NCI-H1105 (cell line): ENCODE data around the gene HEPACAM2.

ENCODE experiments used
- DNase-seq: peaks from one replicate; lab custom pipeline; 2025; lab: John Stamatoyannopoulos, UW

Gene HEPACAM2

GRCh38 chr7:93147363-93147762 lies 78.9 kb downstream of the HEPACAM2 start:
- no peak for DNase-seq

- no peak for DNase-seq
Observed at GRCh38 chr7:93146472-93147141, 79.7 kb downstream of the HEPACAM2 start.

- DNase-seq, result no peak
Observed at GRCh38 chr7:93146036-93146435, 80.2 kb downstream of the HEPACAM2 start.

- DNase-seq, result no peak
Observed at GRCh38 chr7:93145354-93145753, 80.9 kb downstream of the HEPACAM2 start.

GRCh38 chr7:93142127-93142526 lies 84.1 kb downstream of the HEPACAM2 start:
- DNase-seq, result no peak

- DNase-seq, result no peak
Observed at GRCh38 chr7:93140582-93141191, 85.6 kb downstream of the HEPACAM2 start.

GRCh38 chr7:93138576-93138975 lies 87.7 kb downstream of the HEPACAM2 start:
- DNase-seq, result no peak
